SU-DHL-6 (cell line): ENCODE data around the gene AK9.

Experiments
- H2AFZ ChIP-seq: fragments of 200-600 bp; sonication (generic); 2 replicates; pipeline ENCODE4 v1.6.1; 2014; ENCODE audit warnings: low read depth, mild to moderate bottlenecking, moderate library complexity, mixed read lengths, antibody characterized with exemption, low read length; ENCODE audit not compliant: severe bottlenecking
- H3F3A ChIP-seq: fragments of 200-600 bp; shearing (Covaris generic); 2 replicates; pipeline ENCODE4 v1.6.0; 2016; ENCODE audit warnings: antibody characterized with exemption, mild to moderate bottlenecking; ENCODE audit not compliant: insufficient read depth
- H3K27ac ChIP-seq: fragments of 200-600 bp; sonication (generic); 2 replicates; pipeline ENCODE4 v1.5.1; 2016; ENCODE audit warnings: low read depth, mild to moderate bottlenecking, low read length, moderate library complexity, mixed read lengths
- H3K27me3 ChIP-seq: fragments of 200-600 bp; sonication (generic), shearing (Covaris generic); 2 replicates; pipeline ENCODE4 v1.6.0; 2014; ENCODE audit warnings: mild to moderate bottlenecking, low read length
- H3K36me3 ChIP-seq: fragments of 200-600 bp; sonication (generic); 2 replicates; pipeline ENCODE4 v1.6.1; 2014; ENCODE audit warnings: mild to moderate bottlenecking, low read length, mixed read lengths
- H3K4me2 ChIP-seq: fragments of 300-600, 200-600 bp; shearing (Covaris generic), sonication (generic); 2 replicates; pipeline ENCODE4 v1.6.0; 2014; ENCODE audit warnings: low read length, low read depth, mild to moderate bottlenecking; ENCODE audit not compliant: poor library complexity, severe bottlenecking
- H3K4me3 ChIP-seq: fragments of 200-600 bp; sonication (generic); 2 replicates; pipeline ENCODE4 v1.5.1; 2014; ENCODE audit warnings: antibody characterized with exemption, low read length, mild to moderate bottlenecking, mixed read lengths; ENCODE audit not compliant: insufficient read depth, poor library complexity, severe bottlenecking
- H3K79me2 ChIP-seq: fragments of 200-600 bp; sonication (generic); 2 replicates; pipeline ENCODE4 v1.6.1; 2014; ENCODE audit warnings: mild to moderate bottlenecking, low read length, moderate library complexity; ENCODE audit not compliant: insufficient read depth
- H3K9ac ChIP-seq: fragments of 200-600 bp; sonication (generic); 2 replicates; pipeline ENCODE4 v1.7.0; 2014; ENCODE audit warnings: mild to moderate bottlenecking, low read length
- H3K9me2 ChIP-seq: fragments of 200-600 bp; sonication (generic); replicated peaks from 2 replicates; pipeline ENCODE4 v1.6.1; 2014; ENCODE audit warnings: low read length; ENCODE audit not compliant: insufficient read depth
- H3K9me3 ChIP-seq: fragments of 200-600 bp; sonication (generic); 2 replicates; pipeline ENCODE4 v1.6.1; 2014; ENCODE audit warnings: low read length, mixed read lengths; ENCODE audit not compliant: insufficient read depth
- H4K20me1 ChIP-seq: fragments of 200-600 bp; sonication (generic); 2 replicates; pipeline ENCODE4 v1.6.1; 2014; ENCODE audit warnings: low read depth, mild to moderate bottlenecking, antibody characterized with exemption, low read length, moderate library complexity, mixed read lengths
- CTCF ChIP-seq: fragments of 200-600 bp; sonication (generic); IDR thresholded peaks from one replicate; pipeline ENCODE4 v1.5.1; 2017; ENCODE audit warnings: antibody characterized with exemption, mild to moderate bottlenecking, low read length, moderate library complexity; ENCODE audit not compliant: insufficient read depth, poor library complexity, severe bottlenecking
- EZH2phosphoT487 ChIP-seq: fragments of 200-600 bp; sonication (generic), shearing (Covaris generic); conservative IDR thresholded peaks from 2 replicates; pipeline ENCODE4 v1.6.1; 2018; ENCODE audit warnings: mild to moderate bottlenecking, antibody characterized with exemption, low read length, moderate library complexity, mixed read lengths

AK9 gene

GRCh38 chr6:109510358-109510757 is 180.6 kb downstream of the AK9 start:
- H4K20me1 ChIP-seq: no peaks in the 10 kb centered on the region
- no peaks in the 10 kb centered on the region for H3K9me3 ChIP-seq
- H3K27ac ChIP-seq: no peak overlapping the region
- TF ChIP-seq CTCF (no peak), EZH2phosphoT487 (no peak)
- no peaks in the 10 kb centered on the region for H3K9me2 ChIP-seq
- H2AFZ ChIP-seq: no peak overlapping the region
- H3K9ac ChIP-seq: no peak overlapping the region
- no peak overlapping the region for H3K4me2 ChIP-seq
- H3K4me3 ChIP-seq: no peak overlapping the region
- no peaks in the 10 kb centered on the region for H3K79me2 ChIP-seq
- no peaks in the 10 kb centered on the region for H3F3A ChIP-seq
- H3K36me3 ChIP-seq: no peaks in the 10 kb centered on the region
- H3K27me3 ChIP-seq: no peaks in the 10 kb centered on the region

GRCh38 chr6:109508166-109508860 is 182.7 kb downstream of the AK9 start:
- H3K27ac ChIP-seq: no peak overlapping the region
- no peaks in the 10 kb centered on the region for H3K9me3 ChIP-seq
- no peaks in the 10 kb centered on the region for H3K27me3 ChIP-seq
- H3K4me3 ChIP-seq: no peak overlapping the region
- no peaks in the 10 kb centered on the region for H3K79me2 ChIP-seq
- H4K20me1 ChIP-seq: no peaks in the 10 kb centered on the region
- no peaks in the 10 kb centered on the region for H3K9me2 ChIP-seq
- H3K36me3 ChIP-seq: no peaks in the 10 kb centered on the region
- no peaks in the 10 kb centered on the region for H3F3A ChIP-seq
- no peak for TF ChIP-seq CTCF
- no peak overlapping the region for H3K4me2 ChIP-seq
- H3K9ac ChIP-seq: no peak overlapping the region
- H2AFZ ChIP-seq: no peak overlapping the region

DNA sequence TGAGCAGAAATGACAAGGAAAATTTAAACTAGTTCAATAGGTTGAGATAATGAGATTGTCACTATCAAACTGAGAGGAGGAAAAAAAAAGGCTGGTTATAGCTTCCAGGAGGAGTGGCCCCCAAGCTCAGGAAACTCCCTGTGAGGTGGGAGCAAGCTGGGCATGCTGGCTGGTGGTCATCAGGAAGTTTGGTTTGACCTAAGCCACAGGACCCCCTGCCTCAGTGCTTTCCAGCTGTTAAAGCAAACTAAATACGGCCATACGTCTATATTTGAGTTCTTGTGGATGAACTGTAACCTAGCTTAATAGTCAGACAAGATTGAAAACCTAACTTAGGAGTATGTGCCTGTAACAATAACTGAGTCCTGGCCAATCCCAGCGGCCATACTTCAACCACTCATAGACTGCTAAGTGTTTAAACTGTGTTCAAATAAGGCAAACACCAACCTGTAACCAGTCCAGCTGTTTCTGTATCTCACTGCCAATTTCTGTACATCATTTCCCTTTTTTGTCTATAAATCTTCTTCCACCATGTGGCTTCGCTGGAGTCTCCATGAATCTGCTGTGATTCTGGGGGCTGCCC is 183.4 kb downstream of the AK9 start:
- Histone ChIP-seq H4K20me1 (no peaks in the 10 kb centered on the region), H3K9ac (no peak overlapping the region), H3K9me2 (no peaks in the 10 kb centered on the region), H3K4me3 (no peak overlapping the region), H2AFZ (no peak overlapping the region), H3K27ac (no peak overlapping the region), H3K9me3 (no peaks in the 10 kb centered on the region), H3K4me2 (no peak overlapping the region), H3K36me3 (no peaks in the 10 kb centered on the region), H3F3A (no peaks in the 10 kb centered on the region), H3K79me2 (no peaks in the 10 kb centered on the region), H3K27me3 (no peaks in the 10 kb centered on the region)
- TF ChIP-seq CTCF (no peak), EZH2phosphoT487 (no peak)
